T-cell (primary cell): Measurements from ENCODE around the gene EAF1. TPM values are rescaled to one million over a fixed set of nuclear protein-coding genes. Genes with fewer than 3 reads are reported as not detected.

Experiments used
- ATAC-seq, 4 experiments: fragments of 200-7000 bp in 3 of 4; fragments of 150-1000 bp in 1 of 4; cut with Tn5 transposase; replicated peaks in 1 of 4; 1 replicate in 3 of 4; 2 replicates in 1 of 4; pipeline ENCODE4 v1.10.0; 2021; ENCODE audit warnings: moderate library complexity in 3 of 4, mild to moderate bottlenecking in 2 of 4, moderate number of reproducible peaks in 1 of 4
- CTCF ChIA-PET, 2 donors: fragments of 300-600 bp; sonication (Branson Sonifier 250); formaldehyde crosslinking; loops; one replicate each; lab custom pipeline; 2022; ENCODE audit warnings: antibody characterized with exemption in 2 of 2; lab: Charles Lee
- POLR2A ChIA-PET, 2 donors: fragments of 300-600 bp; sonication (Branson Sonifier 250); formaldehyde crosslinking; loops; one replicate each; lab custom pipeline; 2022; ENCODE audit warnings: antibody characterized with exemption in 2 of 2; lab: Charles Lee
- DNase-seq, 35 experiments: peaks; one replicate each; pipeline versions ENCODE4 v3.0.0 to v3.0.0-alpha.2; 2013 to 2023
- H3K27ac ChIP-seq: one replicate; pipeline ENCODE4 v1.5.1; 2013; ENCODE audit warnings: low read length
- H3K27me3 ChIP-seq, 2 experiments: replicated peaks in 1 of 2; 1 replicate in 1 of 2; 2 replicates in 1 of 2; pipeline versions ENCODE4 v1.6.1 to v1.7.0; 2013; ENCODE audit warnings: low read length in 1 of 2, mixed read lengths in 1 of 2; ENCODE audit not compliant: control insufficient read depth in 2 of 2, insufficient read depth in 2 of 2; ENCODE audit errors: extremely low read depth in 1 of 2
- H3K36me3 ChIP-seq, 2 donors: 1 replicate in 1 of 2; 2 replicates in 1 of 2; pipeline versions ENCODE4 v1.6.1 to v1.7.0; 2013; ENCODE audit warnings: low read length in 1 of 2; ENCODE audit not compliant: control insufficient read depth in 2 of 2, insufficient read depth in 1 of 2; ENCODE audit errors: extremely low read depth in 1 of 2
- H3K4me1 ChIP-seq, 2 experiments: 1 replicate in 1 of 2; 2 replicates in 1 of 2; pipeline versions ENCODE4 v1.6.1 to v1.7.0; 2013; ENCODE audit warnings: low read length in 2 of 2, mixed read lengths in 1 of 2; ENCODE audit not compliant: insufficient read depth in 2 of 2, control insufficient read depth in 1 of 2; ENCODE audit errors: extremely low read depth in 1 of 2
- H3K4me3 ChIP-seq, 2 donors: 1 replicate in 1 of 2; 2 replicates in 1 of 2; pipeline versions ENCODE4 v1.5.1 to v1.7.0; 2013; ENCODE audit warnings: mild to moderate bottlenecking in 2 of 2, low read length in 1 of 2, moderate library complexity in 1 of 2; ENCODE audit not compliant: control insufficient read depth in 1 of 2; ENCODE audit errors: extremely low read depth in 1 of 2
- H3K9me3 ChIP-seq: 2 replicates; pipeline ENCODE4 v1.7.0; 2013
- H3K27ac Mint-ChIP-seq, 2 donors: one replicate each; pipeline ENCODE4 v1.8.0; 2020 to 2021; ENCODE audit warnings: mild to moderate bottlenecking in 2 of 2, mixed read lengths in 2 of 2
- H3K27me3 Mint-ChIP-seq, 2 donors: one replicate each; pipeline ENCODE4 v1.8.0; 2021 to 2022; ENCODE audit warnings: mixed read lengths in 2 of 2
- H3K36me3 Mint-ChIP-seq: one replicate; pipeline ENCODE4 v1.8.0; 2021; ENCODE audit warnings: mixed read lengths
- H3K4me1 Mint-ChIP-seq, 3 donors: one replicate each; pipeline ENCODE4 v1.8.0; 2020 to 2022; ENCODE audit warnings: mixed read lengths in 3 of 3, mild to moderate bottlenecking in 1 of 3
- H3K4me3 Mint-ChIP-seq, 3 donors: one replicate each; pipeline ENCODE4 v1.8.0; 2020 to 2022; ENCODE audit warnings: mild to moderate bottlenecking in 3 of 3, mixed read lengths in 3 of 3, moderate library complexity in 3 of 3
- H3K9me3 Mint-ChIP-seq, 3 donors: one replicate each; pipeline ENCODE4 v1.8.0; 2020 to 2022; ENCODE audit warnings: mixed read lengths in 3 of 3
- WGBS: methylation state at CpG from one replicate; pipeline ENCODE4 v1.1.5; 2013; ENCODE audit warnings: missing lambda C conversion rate; ENCODE audit not compliant: insufficient coverage; 5-methylcytosine and 5-hydroxymethylcytosine counted together
- total RNA-seq, 35 experiments: library from RNA in 6 of 35; stranded (reverse) in 6 of 35; fragments of 120-200 nt in 1 of 35; gene quantifications; one replicate each; pipeline versions ENCODE4 v1.2.1 to v1.2.4 and lab custom pipeline; 2013 to 2026

The EAF1 gene
- total RNA-seq, 5 donors from 2014 or later (not counting 1 experiment from before 2014, with no cell fraction given), result 17.9 to 29.7 (median 22.8) TPM

GRCh38 chr3:15486979-15487378 lies 59.6 kb downstream of the EAF1 start:
- peaks cover 0 to 3% (median 0%) of the 10 kb centered on the region in 3 donors for H3K4me1 Mint-ChIP-seq
- H3K4me3 ChIP-seq, result no peak overlapping the region
- H3K27ac ChIP-seq, result no peak overlapping the region
- peaks cover 0 to 5% of the 10 kb centered on the region in 2 experiments for H3K27me3 ChIP-seq
- H3K9me3 ChIP-seq, result no peaks in the 10 kb centered on the region
- no peak overlapping the region for H3K27ac Mint-ChIP-seq
- H3K36me3 ChIP-seq, result peaks cover 3 to 9% of the 10 kb centered on the region in 2 donors
- peaks cover 13% of the 10 kb centered on the region for H3K36me3 Mint-ChIP-seq
- peaks cover 0 to 3% of the 10 kb centered on the region in 2 donors for H3K27me3 Mint-ChIP-seq
- ATAC-seq, result no peak
- H3K4me1 ChIP-seq, result peaks cover 0 to 5% of the 10 kb centered on the region in 2 experiments
- POLR2A ChIA-PET, result no interaction called here
- WGBS, result 61% methylated on average over 4 of the region's 4 CpGs
- no peak overlapping the region for H3K4me3 Mint-ChIP-seq
- no peaks in the 10 kb centered on the region for H3K9me3 Mint-ChIP-seq
- DNase-seq, result no peak
- CTCF ChIA-PET, result no interaction called here

- no peak overlapping the region for H3K4me3 ChIP-seq
- no peak overlapping the region for H3K27ac Mint-ChIP-seq
- 100% methylated on average over 1 of the region's 9 CpGs for whole genome bisulfite sequencing
- H3K4me1 ChIP-seq, result peaks cover 0 to 5% of the 10 kb centered on the region in 2 experiments
- peaks cover 0 to 5% of the 10 kb centered on the region in 2 experiments for H3K27me3 ChIP-seq
- ATAC-seq, result no peak
- H3K4me3 Mint-ChIP-seq, result no peak overlapping the region
- no peaks in the 10 kb centered on the region for H3K9me3 Mint-ChIP-seq
- H3K27me3 Mint-ChIP-seq, result peaks cover 0 to 3% of the 10 kb centered on the region in 2 donors
- peaks cover 0 to 3% (median 0%) of the 10 kb centered on the region in 3 donors for H3K4me1 Mint-ChIP-seq
- ChIA-PET CTCF (no interaction called here), POLR2A (no interaction called here)
- peaks cover 13% of the 10 kb centered on the region for H3K36me3 Mint-ChIP-seq
- no peak for DNase-seq
- no peak overlapping the region for H3K27ac ChIP-seq
- no peaks in the 10 kb centered on the region for H3K9me3 ChIP-seq
- H3K36me3 ChIP-seq, result peaks cover 3 to 9% of the 10 kb centered on the region in 2 donors
Measured at GRCh38 chr3:15488002-15488401, 60.6 kb downstream of the EAF1 start.

- H3K27me3 ChIP-seq, result peaks cover 0 to 5% of the 10 kb centered on the region in 2 experiments
- no peak overlapping the region for H3K4me3 ChIP-seq
- H3K36me3 Mint-ChIP-seq, result peaks cover 13% of the 10 kb centered on the region
- peaks cover 3 to 9% of the 10 kb centered on the region in 2 donors for H3K36me3 ChIP-seq
- peaks cover 0 to 8% of the 10 kb centered on the region in 2 experiments for H3K4me1 ChIP-seq
- ChIA-PET CTCF (no interaction called here), POLR2A (no interaction called here)
- no peak overlapping the region for H3K27ac Mint-ChIP-seq
- no peak overlapping the region for H3K4me3 Mint-ChIP-seq
- DNase-seq (no peak), ATAC-seq (no peak)
- no CpG with 5 or more reads among the region's 2 CpGs for WGBS
- H3K9me3 ChIP-seq, result no peaks in the 10 kb centered on the region
- peaks cover 0 to 13% (median 0%) of the 10 kb centered on the region in 3 donors for H3K4me1 Mint-ChIP-seq
- no peak overlapping the region for H3K27ac ChIP-seq
- no peaks in the 10 kb centered on the region for H3K9me3 Mint-ChIP-seq
- H3K27me3 Mint-ChIP-seq, result no peaks in the 10 kb centered on the region
Measured at GRCh38 chr3:15490158-15490557, 62.8 kb downstream of the EAF1 start.

- POLR2A ChIA-PET, result interaction anchor here in 1 of 2 donors (0.7 kb wide), 1 partner anchor 296 kb away, joined by 3 read pairs; no protein-coding TSS in a partner anchor
- peaks cover 3 to 9% of the 10 kb centered on the region in 2 donors for H3K36me3 ChIP-seq
- CTCF ChIA-PET, result interaction anchor here in 1 of 2 donors (0.6 kb wide), 1 partner anchor 923 kb away, joined by 3 read pairs; no protein-coding TSS in a partner anchor
- ATAC-seq, result no peak
- H3K27ac ChIP-seq, result no peak overlapping the region
- H3K9me3 ChIP-seq, result no peaks in the 10 kb centered on the region
- WGBS, result 96% methylated on average over 8 of the region's 8 CpGs
- no peak overlapping the region for H3K27ac Mint-ChIP-seq
- H3K27me3 ChIP-seq, result peaks cover 0 to 5% of the 10 kb centered on the region in 2 experiments
- peaks cover 13% of the 10 kb centered on the region for H3K36me3 Mint-ChIP-seq
- DNase-seq, result no peak
- peaks cover 0 to 15% (median 0%) of the 10 kb centered on the region in 3 donors for H3K4me1 Mint-ChIP-seq
- H3K9me3 Mint-ChIP-seq, result no peaks in the 10 kb centered on the region
- H3K27me3 Mint-ChIP-seq, result no peaks in the 10 kb centered on the region
- peaks cover 0 to 8% of the 10 kb centered on the region in 2 experiments for H3K4me1 ChIP-seq
- no peak overlapping the region for H3K4me3 Mint-ChIP-seq
- H3K4me3 ChIP-seq, result no peak overlapping the region
Measured at GRCh38 chr3:15491143-15491542, 63.7 kb downstream of the EAF1 start.

Other genes with a start within 250 kb of the EAF1 start
- gene CAPN7, start 221.4 kb upstream of the EAF1 start, total RNA-seq, result 10 to 100 TPM; 62.2 to 82.5 (median 74.6) TPM
- gene SH3BP5, start 95.0 kb upstream of the EAF1 start, total RNA-seq, result 10 to 100 TPM; 25.0 to 66.7 (median 41.7) TPM
- 10 to 100 TPM in 4 of 5 donors, 1 to 10 TPM in 1; 8.1 to 19.9 (median 14.7) TPM for gene METTL6, start 54 bp upstream of the EAF1 start, total RNA-seq
- gene COLQ, start 94.1 kb downstream of the EAF1 start, total RNA-seq, result 10 to 100 TPM in 2 of 5 donors, 1 to 10 TPM in 3; 5.1 to 11.4 (median 7.2) TPM
- 10 to 100 TPM; 27.7 to 38.0 (median 34.2) TPM for gene HACL1, start 174.0 kb downstream of the EAF1 start, total RNA-seq
- gene BTD, start 174.1 kb downstream of the EAF1 start, total RNA-seq, result 10 to 100 TPM; 14.5 to 19.0 (median 17.6) TPM